Fibroblast of lung (primary cell): ENCODE results near the gene RPL36AL. TPM values are rescaled to one million over a fixed set of nuclear protein-coding genes. Genes with fewer than 3 reads are reported as not detected.

ENCODE experiments used
- DNase-seq, 2 donors: peaks; one replicate each; pipeline versions ENCODE4 v3.0.0 to v3.0.0-alpha.2; 2010; ENCODE audit warnings: low read depth in 2 of 2
- H2AFZ ChIP-seq: 2 replicates; pipeline ENCODE4 v1.5.1; 2012; ENCODE audit warnings: low read length, control low read depth, inconsistent platforms
- H3K27ac ChIP-seq: 2 replicates; pipeline ENCODE4 v1.5.1; 2011; ENCODE audit warnings: low read length, control low read depth; ENCODE audit not compliant: insufficient read depth
- H3K27me3 ChIP-seq: 2 replicates; pipeline ENCODE4 v1.5.1; 2011; ENCODE audit warnings: mild to moderate bottlenecking, low read length; ENCODE audit not compliant: control insufficient read depth, insufficient read depth
- H3K36me3 ChIP-seq: 2 replicates; pipeline ENCODE4 v1.5.1; 2011; ENCODE audit warnings: low read length; ENCODE audit not compliant: control insufficient read depth, insufficient read depth
- H3K4me1 ChIP-seq: 2 replicates; pipeline ENCODE4 v1.5.1; 2011; ENCODE audit warnings: low read length; ENCODE audit not compliant: control insufficient read depth, insufficient read depth; ENCODE audit errors: extremely low read depth
- H3K4me2 ChIP-seq: 2 replicates; pipeline ENCODE4 v1.5.1; 2011; ENCODE audit warnings: low read length, control low read depth; ENCODE audit not compliant: insufficient read depth; ENCODE audit errors: extremely low read depth
- H3K4me3 ChIP-seq, 4 experiments: fragments of 200-600 bp in 1 of 4; sonication (generic) in 1 of 4; replicated peaks in 1 of 4; 2 replicates each; pipeline ENCODE4 v1.5.1; 2011 to 2016; ENCODE audit warnings: low read length in 4 of 4, low read depth in 3 of 4, mild to moderate bottlenecking in 3 of 4, control low read depth in 2 of 4, inconsistent platforms in 1 of 4, mixed read lengths in 1 of 4; ENCODE audit not compliant: insufficient read depth in 1 of 4; ENCODE audit errors: control extremely low read depth in 1 of 4
- H3K79me2 ChIP-seq: 2 replicates; pipeline ENCODE4 v1.5.1; 2012; ENCODE audit warnings: mild to moderate bottlenecking, low read length, inconsistent platforms; ENCODE audit not compliant: control insufficient read depth, insufficient read depth
- H3K9ac ChIP-seq: 2 replicates; pipeline ENCODE4 v1.5.1; 2011; ENCODE audit warnings: mild to moderate bottlenecking, low read length, control low read depth; ENCODE audit not compliant: insufficient read depth
- H3K9me3 ChIP-seq: 2 replicates; pipeline ENCODE4 v1.5.1; 2012; ENCODE audit warnings: low read depth, low read length; ENCODE audit not compliant: control insufficient read depth, insufficient read depth
- H4K20me1 ChIP-seq: 2 replicates; pipeline ENCODE4 v1.5.1; 2011; ENCODE audit warnings: low read length; ENCODE audit not compliant: control insufficient read depth, insufficient read depth; ENCODE audit errors: extremely low read depth
- CTCF ChIP-seq, 2 donors: IDR thresholded peaks in 1 of 2; conservative IDR thresholded peaks in 1 of 2; 1 replicate in 1 of 2; 2 replicates in 1 of 2; pipeline ENCODE4 v1.5.1; 2011 to 2012; ENCODE audit warnings: low read length in 2 of 2, control low read depth in 1 of 2, inconsistent platforms in 1 of 2, low read depth in 1 of 2, mild to moderate bottlenecking in 1 of 2
- EZH2 ChIP-seq: IDR thresholded peaks from 2 replicates; pipeline ENCODE4 v1.5.1; 2012; ENCODE audit warnings: low read length, control low read depth, mild to moderate bottlenecking; ENCODE audit errors: missing control alignments
- polyA plus RNA-seq, 2 donors: library from polyadenylated mRNA; depleted of rRNA in 1 of 2; stranded (reverse) in 1 of 2; unstranded in 1 of 2; fragments of >200 nt; gene quantifications; 2 replicates each; pipeline ENCODE4 v1.2.1, GENCODE V29; 2011 to 2012; ENCODE audit warnings: missing spikeins in 1 of 2
- total RNA-seq: library from RNA; depleted of rRNA; stranded (reverse); fragments of >200 nt; gene quantifications from 2 replicates; pipeline ENCODE4 v1.2.1, GENCODE V29; 2014

Gene RPL36AL
- total and polyA plus RNA-seq, 2 donors (not counting 1 experiment from before 2014, with no cell fraction given): 281 to 383 TPM

- TF ChIP-seq CTCF (conservative IDR thresholded peaks at IDR 0.05 in 1 of 2, IDR thresholded peaks at IDR 0.05 in 1 of 2; ENCODE audit: low read depth in 1 of 2, low read length in 2 of 2) (no peak), EZH2 (no peak)
- Histone ChIP-seq H3K9me3 (no peaks in the 10 kb centered on the region), H3K36me3 (peaks cover 1% of the 10 kb centered on the region), H3K4me1 (peaks cover 5% of the 10 kb centered on the region), H4K20me1 (no peaks in the 10 kb centered on the region), H3K4me2 (no peak overlapping the region), H2AFZ (no peak overlapping the region), H3K9ac (no peak overlapping the region), H3K4me3 (no peak overlapping the region), H3K27me3 (no peaks in the 10 kb centered on the region), H3K27ac (no peak overlapping the region), H3K79me2 (peaks cover 11% of the 10 kb centered on the region)
- DNase-seq: no peak
Measured at GRCh38 chr14:49612671-49613070, 7.8 kb downstream of the RPL36AL start.

GRCh38 chr14:49612251-49612650, 8.2 kb downstream of the RPL36AL start:
- no peak overlapping the region for H3K4me3 ChIP-seq
- TF ChIP-seq CTCF (conservative IDR thresholded peaks at IDR 0.05 in 1 of 2, IDR thresholded peaks at IDR 0.05 in 1 of 2; ENCODE audit: low read depth in 1 of 2, low read length in 2 of 2): no peak
- TF ChIP-seq EZH2: no peak
- H3K36me3 ChIP-seq: peaks cover 3% of the 10 kb centered on the region
- no peaks in the 10 kb centered on the region for H3K9me3 ChIP-seq
- no peak overlapping the region for H3K27ac ChIP-seq
- peaks cover 11% of the 10 kb centered on the region for H3K79me2 ChIP-seq
- no peak overlapping the region for H3K4me2 ChIP-seq
- DNase-seq: no peak
- no peak overlapping the region for H2AFZ ChIP-seq
- H3K27me3 ChIP-seq: no peaks in the 10 kb centered on the region
- no peak overlapping the region for H3K9ac ChIP-seq
- H4K20me1 ChIP-seq: no peaks in the 10 kb centered on the region
- peaks cover 5% of the 10 kb centered on the region for H3K4me1 ChIP-seq

GRCh38 chr14:49607583-49607982, 12.8 kb downstream of the RPL36AL start:
- no peak overlapping the region for H3K9ac ChIP-seq
- DNase-seq: no peak
- H3K27ac ChIP-seq: no peak overlapping the region
- no peaks in the 10 kb centered on the region for H3K4me1 ChIP-seq
- TF ChIP-seq CTCF (conservative IDR thresholded peaks at IDR 0.05 in 1 of 2, IDR thresholded peaks at IDR 0.05 in 1 of 2; ENCODE audit: low read depth in 1 of 2, low read length in 2 of 2) (no peak), EZH2 (no peak)
- no peak overlapping the region for H2AFZ ChIP-seq
- H4K20me1 ChIP-seq: no peaks in the 10 kb centered on the region
- peaks cover 1% of the 10 kb centered on the region for H3K36me3 ChIP-seq
- H3K27me3 ChIP-seq: no peaks in the 10 kb centered on the region
- H3K4me2 ChIP-seq: no peak overlapping the region
- H3K79me2 ChIP-seq: peaks cover 13% of the 10 kb centered on the region
- H3K4me3 ChIP-seq: no peak overlapping the region
- H3K9me3 ChIP-seq: no peaks in the 10 kb centered on the region
